Mesenchymal stem cell (in vitro differentiated cells and primary cell): Measurements from ENCODE around the gene MCM3AP.
A peak's percentile ranks its signal among the peaks of the same experiment; 100 is the strongest.

Source experiments
- DNase-seq: peaks from one replicate; pipeline ENCODE4 v3.0.0-alpha.2; 2013
- H2AFZ ChIP-seq: one replicate; pipeline ENCODE4 v1.6.1; 2013; ENCODE audit warnings: low read depth, mild to moderate bottlenecking, control low read depth, inconsistent platforms, low read length, moderate library complexity
- H2AK5ac ChIP-seq: 2 replicates; pipeline ENCODE4 v1.6.1; 2013; ENCODE audit warnings: low read length, moderate library complexity, mild to moderate bottlenecking, inconsistent platforms; ENCODE audit not compliant: severe bottlenecking
- H2BK120ac ChIP-seq: one replicate; pipeline ENCODE4 v1.6.1; 2013; ENCODE audit warnings: low read depth, mild to moderate bottlenecking, inconsistent platforms, low read length, moderate library complexity
- H2BK12ac ChIP-seq, 2 experiments: one replicate each; pipeline ENCODE4 v1.6.1; 2013; ENCODE audit warnings: inconsistent platforms in 2 of 2, low read length in 2 of 2, mild to moderate bottlenecking in 2 of 2, moderate library complexity in 2 of 2, control low read depth in 1 of 2
- H2BK15ac ChIP-seq: one replicate; pipeline ENCODE4 v1.6.1; 2013; ENCODE audit warnings: mild to moderate bottlenecking, low read depth, inconsistent platforms; ENCODE audit not compliant: poor library complexity, severe bottlenecking
- H2BK5ac ChIP-seq: 2 replicates; pipeline ENCODE4 v1.6.1; 2013; ENCODE audit warnings: low read depth, mild to moderate bottlenecking, low read length, control low read depth, inconsistent platforms; ENCODE audit not compliant: poor library complexity, severe bottlenecking
- H3K14ac ChIP-seq, 2 experiments: one replicate each; pipeline ENCODE4 v1.6.1; 2013; ENCODE audit warnings: inconsistent platforms in 2 of 2, low read length in 2 of 2, control low read depth in 1 of 2, mild to moderate bottlenecking in 1 of 2, moderate library complexity in 1 of 2
- H3K18ac ChIP-seq, 2 experiments: one replicate each; pipeline ENCODE4 v1.6.1; 2013; ENCODE audit warnings: inconsistent platforms in 2 of 2, low read length in 2 of 2, control low read depth in 1 of 2, low read depth in 1 of 2, mild to moderate bottlenecking in 1 of 2
- H3K23ac ChIP-seq, 2 experiments: one replicate each; pipeline ENCODE4 v1.6.1; 2013; ENCODE audit warnings: inconsistent platforms in 2 of 2, low read length in 2 of 2, mild to moderate bottlenecking in 2 of 2, moderate library complexity in 2 of 2, control low read depth in 1 of 2
- H3K27ac ChIP-seq: 2 replicates; pipeline ENCODE4 v1.5.1; 2013; ENCODE audit warnings: mild to moderate bottlenecking, moderate library complexity, low read length, control low read depth, inconsistent platforms; ENCODE audit not compliant: poor library complexity, severe bottlenecking
- H3K27me3 ChIP-seq, 2 experiments: 2 replicates each; pipeline versions ENCODE4 v1.6.1 to v1.7.0; 2013; ENCODE audit warnings: low read length in 2 of 2, mild to moderate bottlenecking in 2 of 2, moderate library complexity in 2 of 2, control low read depth in 1 of 2, inconsistent platforms in 1 of 2; ENCODE audit not compliant: control insufficient read depth in 1 of 2, insufficient read depth in 1 of 2
- H3K36me3 ChIP-seq, 2 experiments: 2 replicates each; pipeline versions ENCODE4 v1.6.1 to v1.7.0; 2013; ENCODE audit warnings: low read length in 2 of 2, control low read depth in 1 of 2, inconsistent platforms in 1 of 2, low read depth in 1 of 2, mild to moderate bottlenecking in 1 of 2; ENCODE audit not compliant: insufficient read depth in 2 of 2, control insufficient read depth in 1 of 2
- H3K4ac ChIP-seq, 2 experiments: one replicate each; pipeline ENCODE4 v1.6.1; 2013; ENCODE audit warnings: inconsistent platforms in 2 of 2, low read length in 2 of 2, mild to moderate bottlenecking in 2 of 2, moderate library complexity in 2 of 2, control low read depth in 1 of 2, low read depth in 1 of 2
- H3K4me1 ChIP-seq: 2 replicates; pipeline ENCODE4 v1.6.1; 2013; ENCODE audit warnings: low read depth, low read length, control low read depth; ENCODE audit not compliant: control insufficient read depth, insufficient read depth
- H3K4me2 ChIP-seq: 2 replicates; pipeline ENCODE4 v1.6.1; 2013; ENCODE audit warnings: low read length, mild to moderate bottlenecking, inconsistent platforms; ENCODE audit not compliant: poor library complexity, severe bottlenecking
- H3K4me3 ChIP-seq, 2 experiments: 2 replicates each; pipeline versions ENCODE4 v1.5.1 to v1.7.0; 2013; ENCODE audit warnings: low read length in 2 of 2, mild to moderate bottlenecking in 2 of 2, control low read depth in 1 of 2, low read depth in 1 of 2; ENCODE audit not compliant: insufficient read depth in 1 of 2
- H3K79me1 ChIP-seq: replicated peaks from 2 replicates; pipeline ENCODE4 v1.6.1; 2013; ENCODE audit warnings: mild to moderate bottlenecking, control low read depth, low read length, inconsistent platforms; ENCODE audit not compliant: poor library complexity, severe bottlenecking
- H3K9ac ChIP-seq: 2 replicates; pipeline ENCODE4 v1.7.0; 2013; ENCODE audit warnings: mild to moderate bottlenecking, low read length, moderate library complexity
- H3K9me3 ChIP-seq: 2 replicates; pipeline ENCODE4 v1.7.0; 2013; ENCODE audit warnings: mild to moderate bottlenecking, low read length; ENCODE audit not compliant: control insufficient read depth
- H4K8ac ChIP-seq: one replicate; pipeline ENCODE4 v1.6.1; 2013; ENCODE audit warnings: inconsistent platforms, mild to moderate bottlenecking, low read length, moderate library complexity
- H4K91ac ChIP-seq: one replicate; pipeline ENCODE4 v1.6.1; 2013; ENCODE audit warnings: mild to moderate bottlenecking, low read length, inconsistent platforms
- WGBS: methylation state at CpG from one replicate; pipeline ENCODE4 v1.1.7; 2013; ENCODE audit warnings: mixed read lengths; 5-methylcytosine and 5-hydroxymethylcytosine counted together

The MCM3AP gene

GRCh38 chr21:46220275-46220810, 65.1 kb downstream of the MCM3AP start:
- no peak overlapping the region for H3K23ac ChIP-seq
- H3K4me1 ChIP-seq = peaks cover 8% of the 10 kb centered on the region
- H2BK12ac ChIP-seq = no peak overlapping the region
- WGBS = 97% methylated on average over 13 of the region's 13 CpGs
- no peak overlapping the region for H3K4me2 ChIP-seq
- no peak overlapping the region for H2BK15ac ChIP-seq
- no peak overlapping the region for H3K4ac ChIP-seq
- no peaks in the 10 kb centered on the region for H3K27me3 ChIP-seq
- H3K36me3 ChIP-seq = peaks cover 66 to 70% of the 10 kb centered on the region in 2 experiments
- H2AFZ ChIP-seq = no peak overlapping the region
- no peak overlapping the region for H3K4me3 ChIP-seq
- H4K8ac ChIP-seq = no peak overlapping the region
- no peak overlapping the region for H3K14ac ChIP-seq
- H2BK5ac ChIP-seq = no peak overlapping the region
- H2BK120ac ChIP-seq = no peak overlapping the region
- no peak overlapping the region for H2AK5ac ChIP-seq
- no peak overlapping the region for H3K18ac ChIP-seq
- H4K91ac ChIP-seq = no peak overlapping the region
- DNase-seq = no peak
- no peaks in the 10 kb centered on the region for H3K9me3 ChIP-seq
- no peak overlapping the region for H3K27ac ChIP-seq
- H3K9ac ChIP-seq = no peak overlapping the region
- H3K79me1 ChIP-seq = peaks cover 37% of the 10 kb centered on the region

- Histone ChIP-seq H2BK15ac (no peak overlapping the region), H3K18ac (no peak overlapping the region), H3K4me1 (peaks cover 8% of the 10 kb centered on the region), H3K4ac (no peak overlapping the region), H2AFZ (no peak overlapping the region), H3K36me3 (peaks cover 72 to 73% of the 10 kb centered on the region in 2 experiments), H4K91ac (no peak overlapping the region), H3K4me2 (no peak overlapping the region), H3K4me3 (no peak overlapping the region), H3K14ac (no peak overlapping the region), H4K8ac (no peak overlapping the region), H2BK120ac (no peak overlapping the region), H2BK5ac (no peak overlapping the region), H3K27me3 (no peaks in the 10 kb centered on the region), H3K23ac (no peak overlapping the region), H3K9me3 (no peaks in the 10 kb centered on the region), H3K79me1 (peaks cover 41% of the 10 kb centered on the region), H2AK5ac (no peak overlapping the region), H3K9ac (no peak overlapping the region), H2BK12ac (no peak overlapping the region), H3K27ac (no peak overlapping the region)
- no peak for DNase-seq
- WGBS = 81% methylated on average over 13 of the region's 13 CpGs
Observed at GRCh38 chr21:46219591-46220239, 65.7 kb downstream of the MCM3AP start.

GRCh38 chr21:46218906-46219590, 66.4 kb downstream of the MCM3AP start:
- Histone ChIP-seq H3K4ac (no peak overlapping the region), H2BK120ac (no peak overlapping the region), H3K4me2 (no peak overlapping the region), H2AK5ac (no peak overlapping the region), H3K4me3 (no peak overlapping the region), H3K36me3 (peaks cover 77 to 80% of the 10 kb centered on the region in 2 experiments), H3K23ac (peak overlapping the region in 1 of 2 experiments; percentile 9), H3K27me3 (no peaks in the 10 kb centered on the region), H4K8ac (no peak overlapping the region), H3K79me1 (peaks cover 44% of the 10 kb centered on the region), H2BK5ac (no peak overlapping the region), H2BK12ac (no peak overlapping the region), H3K4me1 (peaks cover 4% of the 10 kb centered on the region), H2AFZ (no peak overlapping the region), H3K18ac (no peak overlapping the region), H3K9me3 (no peaks in the 10 kb centered on the region), H4K91ac (no peak overlapping the region), H3K9ac (no peak overlapping the region), H3K14ac (no peak overlapping the region), H3K27ac (no peak overlapping the region), H2BK15ac (no peak overlapping the region)
- no peak for DNase-seq
- WGBS = 90% methylated on average over 16 of the region's 16 CpGs

DNA sequence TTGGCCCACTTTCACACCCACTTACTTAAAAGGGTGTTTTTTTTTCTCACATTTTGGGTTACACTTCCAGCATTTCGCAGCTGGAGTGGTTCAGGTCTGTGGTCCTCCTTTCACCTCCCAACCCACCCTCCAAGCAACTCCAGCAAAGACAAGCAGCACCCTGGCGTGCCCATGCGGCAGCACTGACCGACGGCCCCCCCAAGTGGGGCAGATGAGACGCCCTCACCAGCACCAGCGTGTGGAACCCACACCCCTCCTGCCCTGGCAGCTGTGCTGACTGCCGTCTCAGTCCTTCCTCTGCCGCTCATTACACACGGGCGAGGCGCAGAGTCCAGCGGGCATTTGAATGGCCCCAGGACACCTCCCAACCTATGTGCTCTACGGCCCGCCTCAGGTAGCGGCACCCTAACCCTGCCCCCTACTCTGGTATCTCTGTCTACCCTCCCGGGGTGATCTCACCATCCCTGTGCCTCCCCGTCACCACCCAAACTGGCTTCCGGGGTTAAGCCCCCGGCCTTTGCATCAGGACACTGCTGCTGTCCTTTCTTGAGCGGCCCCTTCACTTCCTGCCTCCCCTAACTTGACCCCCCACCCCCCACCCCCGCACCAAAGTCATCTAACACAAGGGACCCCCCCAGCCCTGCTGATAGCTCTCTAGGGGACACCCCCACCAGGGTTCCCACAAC, 67.8 kb downstream of the MCM3AP start:
- no peak overlapping the region for H3K14ac ChIP-seq
- no peak overlapping the region for H2BK15ac ChIP-seq
- no peak overlapping the region for H3K4me2 ChIP-seq
- H3K23ac ChIP-seq = no peak overlapping the region
- H2BK12ac ChIP-seq = no peak overlapping the region
- H3K4me1 ChIP-seq = peaks cover 10% of the 10 kb centered on the region
- no peaks in the 10 kb centered on the region for H3K9me3 ChIP-seq
- no peak overlapping the region for H3K4me3 ChIP-seq
- H2AK5ac ChIP-seq = no peak overlapping the region
- H3K36me3 ChIP-seq = peaks cover 86 to 88% of the 10 kb centered on the region in 2 experiments
- H2BK5ac ChIP-seq = no peak overlapping the region
- no peak overlapping the region for H4K8ac ChIP-seq
- 96% methylated on average over 21 of the region's 22 CpGs for WGBS
- no peak overlapping the region for H3K4ac ChIP-seq
- no peak overlapping the region for H2AFZ ChIP-seq
- H3K9ac ChIP-seq = no peak overlapping the region
- H3K79me1 ChIP-seq = peaks cover 52% of the 10 kb centered on the region
- H3K27me3 ChIP-seq = no peaks in the 10 kb centered on the region
- no peak overlapping the region for H4K91ac ChIP-seq
- no peak overlapping the region for H3K18ac ChIP-seq
- H3K27ac ChIP-seq = no peak overlapping the region
- DNase-seq = no peak
- no peak overlapping the region for H2BK120ac ChIP-seq
